IPS-NIHi7 (cell line): ENCODE measurements around the gene HSH2D.
"Not testable (repeated sequence)": the region's sequence is repeated elsewhere in the genome, so short reads cannot be mapped to it uniquely, and the experiment has no call there.

Experiments
- DNase-seq: peaks from one replicate; pipeline ENCODE4 v3.0.0; 2012; ENCODE audit warnings: mixed read lengths; ENCODE audit errors: extremely low spot score

HSH2D gene, protein sequence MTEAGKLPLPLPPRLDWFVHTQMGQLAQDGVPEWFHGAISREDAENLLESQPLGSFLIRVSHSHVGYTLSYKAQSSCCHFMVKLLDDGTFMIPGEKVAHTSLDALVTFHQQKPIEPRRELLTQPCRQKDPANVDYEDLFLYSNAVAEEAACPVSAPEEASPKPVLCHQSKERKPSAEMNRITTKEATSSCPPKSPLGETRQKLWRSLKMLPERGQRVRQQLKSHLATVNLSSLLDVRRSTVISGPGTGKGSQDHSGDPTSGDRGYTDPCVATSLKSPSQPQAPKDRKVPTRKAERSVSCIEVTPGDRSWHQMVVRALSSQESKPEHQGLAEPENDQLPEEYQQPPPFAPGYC

GRCh38 chr19:16143399-16144215, at the start of gene HSH2D:
Gene HSH2D, plus strand, starts transcription at chr19:16143685. Its CDS starts 5,066 bp downstream, at chr19:16148751.
- DNase-seq = peak; percentile 69

DNA sequence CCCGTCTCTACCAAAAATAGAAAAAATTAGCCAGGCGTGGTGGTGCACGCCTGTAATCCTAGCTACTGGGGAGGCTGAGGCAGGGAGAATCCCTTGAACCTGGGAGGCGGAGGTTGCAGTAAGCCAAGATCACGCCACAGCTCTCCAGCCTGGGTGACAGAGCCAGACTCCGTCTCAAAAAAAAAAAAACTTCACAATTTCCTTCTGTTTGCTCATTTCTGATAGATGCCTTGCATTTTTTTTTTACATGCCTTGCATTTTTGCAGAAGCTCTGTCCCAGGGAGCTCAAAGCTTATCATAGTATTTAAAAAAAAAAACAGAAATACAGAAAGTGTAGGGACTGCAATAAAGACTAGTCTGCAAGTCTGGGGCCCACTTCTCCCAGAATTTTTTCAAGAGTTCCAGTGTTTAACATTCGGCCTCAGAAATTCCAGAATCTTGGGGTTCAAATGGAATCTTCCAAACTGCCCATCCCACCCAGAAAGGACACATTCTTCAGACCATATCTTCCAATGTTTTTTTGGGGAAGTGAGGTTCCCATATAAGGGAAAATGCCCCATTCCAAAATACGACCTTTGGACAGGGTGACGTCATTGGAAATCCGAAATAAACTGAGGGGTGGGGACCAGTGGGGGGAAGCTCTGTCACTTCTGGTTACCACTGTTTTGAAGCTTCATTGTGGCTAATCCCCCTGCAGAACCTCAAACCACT, 49.0 kb upstream of the HSH2D start:
- DNase-seq = no peak

GRCh38 chr19:16095071-16095571, 48.4 kb upstream of the HSH2D start:
- DNase-seq = no peak

- DNase-seq = no peak
These were observed 47.1 kb upstream of the HSH2D start for GRCh38 chr19:16096280-16096855.

DNA sequence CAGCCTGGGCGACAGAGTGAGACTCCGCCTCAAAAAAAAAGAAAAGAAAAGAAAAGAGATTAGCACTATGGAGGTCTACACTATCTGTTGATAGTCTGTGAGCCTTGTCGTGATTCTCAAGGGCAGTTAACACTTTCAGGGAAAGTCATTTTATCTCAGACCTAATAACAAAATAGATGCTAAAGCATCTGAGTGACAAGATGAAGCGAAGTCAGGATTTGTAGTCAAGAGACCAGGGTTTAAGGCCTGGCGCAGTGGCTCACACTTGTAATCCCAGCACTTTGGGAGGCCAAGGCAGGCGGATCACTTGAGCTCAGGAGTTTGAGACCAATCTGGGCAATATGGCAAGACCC, 45.1 kb upstream of the HSH2D start:
- no peak for DNase-seq

GRCh38 chr19:16098821-16099220, 44.7 kb upstream of the HSH2D start:
- no peak for DNase-seq

GRCh38 chr19:16099314-16099965, 44.0 kb upstream of the HSH2D start:
- not testable (repeated sequence) for DNase-seq

GRCh38 chr19:16100524-16100923, 43.0 kb upstream of the HSH2D start:
- DNase-seq = no peak

- DNase-seq = no peak
These were observed 38.8 kb upstream of the HSH2D start for GRCh38 chr19:16104722-16105121.

DNA sequence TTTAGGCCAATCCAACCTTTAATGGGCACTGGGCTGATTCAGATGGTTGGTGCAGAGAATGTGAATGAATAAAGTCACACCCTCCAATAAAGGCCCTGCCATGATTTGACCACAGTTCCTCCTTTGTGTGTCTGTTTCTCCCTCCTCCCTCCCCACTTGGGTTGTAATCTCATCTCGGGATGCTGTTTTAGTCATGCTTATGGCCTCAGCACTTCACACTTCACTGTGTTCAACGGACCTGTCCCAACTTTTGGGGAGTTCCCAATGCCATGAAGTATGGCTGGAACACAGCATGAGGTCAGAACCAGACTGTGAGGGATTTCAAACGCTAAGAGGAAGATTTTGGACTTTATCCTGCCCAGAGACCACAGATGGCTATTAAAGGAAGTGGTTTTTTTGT, 37.4 kb upstream of the HSH2D start:
- no peak for DNase-seq

- DNase-seq = peak; percentile 100
These were observed 32.2 kb upstream of the HSH2D start, which contains the start of gene RAB8A for GRCh38 chr19:16111160-16111908. Gene RAB8A, plus strand, starts transcription at chr19:16111889. Its CDS starts 13 bp downstream, at chr19:16111902.

DNA sequence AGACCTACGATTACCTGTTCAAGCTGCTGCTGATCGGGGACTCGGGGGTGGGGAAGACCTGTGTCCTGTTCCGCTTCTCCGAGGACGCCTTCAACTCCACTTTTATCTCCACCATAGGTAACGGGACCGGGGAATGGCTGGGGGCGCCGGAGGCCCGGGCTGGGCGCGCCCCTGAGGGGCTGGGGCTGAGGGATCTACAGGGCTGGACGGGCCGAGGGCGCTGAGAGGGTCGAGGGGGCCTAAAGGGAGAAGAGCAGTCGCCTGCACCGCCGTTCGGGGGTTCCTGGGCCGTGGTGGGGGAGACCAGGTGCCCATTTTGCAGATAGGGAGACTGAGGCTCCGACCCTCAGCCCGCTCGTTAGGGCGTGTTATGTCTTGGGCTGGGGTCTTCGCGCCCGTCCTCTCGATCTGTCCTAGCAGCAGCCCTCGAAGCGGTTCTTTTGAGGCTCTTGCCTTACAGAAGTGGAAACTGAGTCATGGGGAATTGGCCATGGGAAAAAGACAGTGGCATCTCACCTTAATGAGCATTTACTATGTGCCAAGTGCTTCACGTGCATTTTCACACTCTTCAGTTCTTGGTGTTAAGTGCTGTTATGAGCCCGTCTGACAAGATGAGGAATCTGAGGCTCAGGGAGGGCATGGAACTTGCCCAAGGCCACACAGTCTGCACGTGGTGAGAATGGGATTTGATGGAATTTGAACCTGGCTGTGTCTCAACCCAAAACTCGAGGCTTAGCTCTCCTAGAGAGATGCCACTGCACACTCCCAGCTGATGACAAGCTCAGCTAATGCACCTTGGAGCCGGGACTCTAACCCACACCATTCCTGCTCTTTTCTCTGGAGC, 31.4 kb upstream of the HSH2D start:
- DNase-seq = no peak

DNA sequence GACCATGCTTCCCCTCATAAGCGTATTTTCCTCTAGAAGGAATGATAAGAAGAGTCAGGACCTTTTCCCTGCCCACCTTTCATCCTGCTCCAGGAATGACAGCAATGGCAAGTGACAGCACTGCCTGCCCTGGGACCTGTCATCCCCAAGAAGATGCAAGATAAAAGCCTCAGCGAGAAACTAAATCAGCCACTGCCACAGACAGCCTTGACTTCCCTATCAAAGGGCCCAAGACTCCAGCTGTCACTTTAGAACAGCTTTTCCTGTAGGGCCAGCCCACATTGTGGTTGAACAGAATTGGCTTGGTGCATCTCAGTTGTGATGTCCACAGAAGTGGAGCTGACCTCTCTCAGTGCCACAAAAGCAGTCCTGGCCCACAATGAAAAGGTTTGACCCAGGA, 30.7 kb upstream of the HSH2D start:
- no peak for DNase-seq

- no peak for DNase-seq
These were observed 29.8 kb upstream of the HSH2D start for GRCh38 chr19:16113727-16114126.

DNA sequence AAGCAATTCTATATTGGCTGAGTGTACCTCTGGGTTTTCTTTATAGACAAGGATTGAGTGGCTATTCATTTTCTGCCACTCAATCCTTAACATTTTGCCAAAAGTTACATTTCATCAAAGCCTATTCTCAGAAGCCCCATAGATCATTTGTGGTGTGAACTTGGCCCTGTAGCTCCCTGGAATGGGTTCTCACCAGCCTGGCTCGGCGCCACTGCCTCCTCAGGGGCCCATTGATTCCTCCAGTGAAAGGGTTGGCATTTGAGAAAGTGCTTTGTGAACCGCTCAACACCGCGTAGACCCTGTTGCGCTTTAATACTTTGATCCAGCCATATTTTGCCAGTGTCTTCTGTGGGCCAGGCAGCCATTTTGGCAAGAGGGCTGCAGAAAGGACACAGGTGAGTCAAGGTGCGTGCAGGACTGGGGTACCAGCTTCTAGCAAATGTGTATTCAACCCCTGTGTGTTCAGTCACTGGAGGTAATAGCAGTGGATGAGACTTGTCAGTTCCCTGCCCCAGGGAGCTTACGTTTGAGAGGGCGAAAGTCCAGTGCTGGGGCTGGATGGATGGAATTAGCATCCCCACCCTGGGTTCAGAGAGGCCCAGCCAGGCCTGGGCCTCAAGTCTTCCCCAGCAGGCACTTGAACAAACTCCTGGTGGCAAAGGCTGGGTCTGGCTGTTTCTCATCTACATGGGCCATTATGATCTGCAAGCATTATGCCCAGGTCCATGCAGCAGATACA, 28.0 kb upstream of the HSH2D start:
- no peak for DNase-seq

GRCh38 chr19:16116067-16116466, 27.4 kb upstream of the HSH2D start:
- no peak for DNase-seq

DNA sequence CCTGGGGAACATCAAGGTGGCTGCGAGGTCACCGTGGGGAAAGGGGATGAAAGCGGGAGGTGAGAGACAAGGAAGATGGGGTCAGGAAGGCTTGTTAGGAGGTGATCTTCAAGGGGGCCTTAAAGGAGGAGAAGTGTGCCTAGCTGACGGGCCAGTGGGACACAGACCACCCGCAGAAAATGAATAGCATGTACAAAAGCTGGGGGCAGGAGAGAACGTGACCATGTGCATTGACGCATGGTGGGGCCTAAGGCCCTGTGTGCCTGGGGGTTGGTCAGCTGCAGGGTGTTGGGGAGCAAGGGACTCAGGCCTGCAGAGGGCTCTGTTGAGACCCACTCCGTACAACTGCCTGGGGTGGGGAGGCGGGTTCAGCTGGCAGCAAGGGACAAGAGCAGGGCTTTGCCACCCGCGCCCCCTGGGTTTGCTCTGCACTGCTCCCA, 25.9 kb upstream of the HSH2D start:
- peak; percentile 68 for DNase-seq

DNA sequence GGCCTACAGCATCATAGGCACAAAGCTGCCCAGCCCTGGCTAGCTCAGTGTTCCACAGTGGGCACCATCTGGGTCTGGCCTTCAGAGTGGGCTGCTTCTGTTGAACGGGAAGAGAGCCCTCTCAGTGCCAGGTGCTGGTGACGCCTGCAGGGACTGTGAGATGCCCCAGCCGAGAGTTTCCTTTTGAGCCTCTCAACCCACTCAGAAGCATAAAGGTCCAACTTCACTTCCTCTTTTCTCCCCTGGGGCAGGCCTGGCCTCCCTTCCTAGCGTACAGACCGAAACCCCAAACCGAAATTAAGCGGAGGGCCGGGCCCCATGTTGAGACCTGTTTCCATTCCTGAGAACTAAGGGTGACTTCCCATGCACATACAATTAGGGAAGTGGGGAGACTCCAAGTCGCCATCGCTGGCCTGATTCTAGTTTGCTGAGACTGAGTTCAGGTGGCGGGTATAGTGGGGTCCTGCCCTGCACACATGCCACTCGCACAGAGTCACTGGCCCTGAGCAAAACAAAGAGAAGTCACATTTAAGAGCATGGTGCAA, 24.9 kb upstream of the HSH2D start:
- no peak for DNase-seq
